Esophagus muscularis mucosa (tissue), 3 donors: ENCODE results near the gene METTL15.

ENCODE experiments used
- CTCF ChIP-seq, 3 experiments: fragments of 200-600 bp in 2 of 3; fragments of 450-650 bp in 1 of 3; sonication (generic) in 2 of 3; IDR thresholded peaks; one replicate each; pipeline ENCODE4 v1.5.1; 2017 to 2019; ENCODE audit warnings: antibody characterized with exemption in 3 of 3, mild to moderate bottlenecking in 2 of 3, moderate library complexity in 1 of 3
- POLR2A ChIP-seq: fragments of 450-650 bp; IDR thresholded peaks from one replicate; pipeline ENCODE4 v1.6.1; 2017; ENCODE audit warnings: antibody characterized with exemption, moderate library complexity, mild to moderate bottlenecking, low read depth

DNA sequence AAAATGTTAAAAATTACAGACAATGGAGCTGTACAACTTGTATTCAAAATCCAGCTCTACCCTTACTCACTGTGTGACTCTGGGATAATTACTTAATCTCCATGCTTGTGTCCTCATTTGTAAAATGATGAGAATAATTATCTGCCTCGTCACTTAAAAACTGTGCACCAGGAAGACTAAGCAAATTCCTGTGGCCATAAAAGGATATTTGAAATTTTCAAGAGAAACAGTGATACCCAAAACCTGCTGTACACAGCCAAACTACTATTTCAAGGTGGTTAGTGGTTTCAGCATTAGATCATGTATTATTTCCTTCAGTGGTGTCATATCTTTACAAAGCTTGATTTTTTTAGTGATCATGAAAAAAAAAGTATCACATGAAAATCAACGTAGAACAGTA is 136.9 kb downstream of the METTL15 start:
- TF ChIP-seq POLR2A: no peak
- TF ChIP-seq CTCF (IDR thresholded peaks at IDR 0.05): no peak
